Brain microvascular endothelial cell (primary cell): ENCODE data around the gene MIER1.

Source experiments
- DNase-seq: peaks from one replicate; pipeline ENCODE4 v3.0.0-alpha.2; 2020
- H3K27ac ChIP-seq: fragments of 250-450 bp; sonication (Bioruptor Pico); 2 replicates; pipeline ENCODE4 v1.5.1; 2020; ENCODE audit warnings: mild to moderate bottlenecking, moderate library complexity
- H3K27me3 ChIP-seq: fragments of 250-450 bp; sonication (Bioruptor Pico); replicated peaks from 2 replicates; pipeline ENCODE4 v1.5.1; 2020; ENCODE audit warnings: mild to moderate bottlenecking
- H3K36me3 ChIP-seq: fragments of 250-450 bp; sonication (Bioruptor Pico); replicated peaks from 2 replicates; pipeline ENCODE4 v1.5.1; 2020; ENCODE audit warnings: mild to moderate bottlenecking
- H3K4me3 ChIP-seq: 2 replicates; pipeline ENCODE4 v1.5.1; 2011; ENCODE audit warnings: low read depth, mild to moderate bottlenecking, control low read depth, low read length, moderate library complexity
- CTCF ChIP-seq: IDR thresholded peaks from 2 replicates; pipeline ENCODE4 v1.5.1; 2011; ENCODE audit warnings: low read depth, mild to moderate bottlenecking, moderate library complexity, low read length, control low read depth, inconsistent platforms; ENCODE audit errors: missing control alignments
- in situ Hi-C: cut with HindIII; loops from 2 replicates; pipeline ENCODE4 v1.10.0; 2017; ENCODE audit warnings: low sequenced_read_pairs, low pct_ligation_motif_present

Gene MIER1

GRCh38 chr1:67019121-67019520 is 94.3 kb downstream of the MIER1 start:
- Histone ChIP-seq H3K27ac (peak overlapping the region; percentile 16), H3K27me3 (no peaks in the 10 kb centered on the region), H3K36me3 (peaks cover 3% of the 10 kb centered on the region), H3K4me3 (no peak overlapping the region)
- no peak for TF ChIP-seq CTCF
- no peak for DNase-seq
- in situ Hi-C loops, result no loop called here

- in situ Hi-C loops, result no loop called here
- H3K4me3 ChIP-seq, result no peak overlapping the region
- DNase-seq, result peak; percentile 36
- no peaks in the 10 kb centered on the region for H3K27me3 ChIP-seq
- no peak for TF ChIP-seq CTCF
- H3K27ac ChIP-seq, result peak overlapping the region; percentile 16
- peaks cover 3% of the 10 kb centered on the region for H3K36me3 ChIP-seq
Measured at GRCh38 chr1:67019600-67020136, 94.9 kb downstream of the MIER1 start.

- peak; percentile 33 for DNase-seq
- no peak for TF ChIP-seq CTCF
- H3K27ac ChIP-seq, result peak overlapping the region; percentile 16
- no peaks in the 10 kb centered on the region for H3K27me3 ChIP-seq
- H3K4me3 ChIP-seq, result no peak overlapping the region
- peaks cover 3% of the 10 kb centered on the region for H3K36me3 ChIP-seq
- in situ Hi-C loops, result no loop called here
Measured at GRCh38 chr1:67020304-67020703, 95.5 kb downstream of the MIER1 start.

- H3K27ac ChIP-seq, result no peak overlapping the region
- in situ Hi-C loops, result no loop called here
- no peak for DNase-seq
- TF ChIP-seq CTCF, result no peak
- peaks cover 3% of the 10 kb centered on the region for H3K36me3 ChIP-seq
- H3K27me3 ChIP-seq, result no peaks in the 10 kb centered on the region
- H3K4me3 ChIP-seq, result no peak overlapping the region
Measured at GRCh38 chr1:67020765-67021164, 96.0 kb downstream of the MIER1 start.

GRCh38 chr1:67029472-67029871 is 104.7 kb downstream of the MIER1 start:
- Histone ChIP-seq H3K27ac (no peak overlapping the region), H3K36me3 (no peaks in the 10 kb centered on the region), H3K4me3 (no peak overlapping the region), H3K27me3 (no peaks in the 10 kb centered on the region)
- no peak for DNase-seq
- in situ Hi-C loops, result no loop called here
- no peak for TF ChIP-seq CTCF

- no peaks in the 10 kb centered on the region for H3K27me3 ChIP-seq
- DNase-seq, result peak; percentile 8
- no peak overlapping the region for H3K27ac ChIP-seq
- no peak for TF ChIP-seq CTCF
- no peaks in the 10 kb centered on the region for H3K36me3 ChIP-seq
- in situ Hi-C loops, result no loop called here
- H3K4me3 ChIP-seq, result no peak overlapping the region
Measured at GRCh38 chr1:67031121-67031858, 106.5 kb downstream of the MIER1 start.
